ENCODE measurements around the gene MBD3L2. TPM values are rescaled to one million over a fixed set of nuclear protein-coding genes. Genes with fewer than 3 reads are reported as not detected.
"Not testable (repeated sequence)": the region's sequence is repeated elsewhere in the genome, so short reads cannot be mapped to it uniquely, and the experiment has no call there.

MBD3L2 gene
- not detected in 2 replicates for total RNA-seq

DNA sequence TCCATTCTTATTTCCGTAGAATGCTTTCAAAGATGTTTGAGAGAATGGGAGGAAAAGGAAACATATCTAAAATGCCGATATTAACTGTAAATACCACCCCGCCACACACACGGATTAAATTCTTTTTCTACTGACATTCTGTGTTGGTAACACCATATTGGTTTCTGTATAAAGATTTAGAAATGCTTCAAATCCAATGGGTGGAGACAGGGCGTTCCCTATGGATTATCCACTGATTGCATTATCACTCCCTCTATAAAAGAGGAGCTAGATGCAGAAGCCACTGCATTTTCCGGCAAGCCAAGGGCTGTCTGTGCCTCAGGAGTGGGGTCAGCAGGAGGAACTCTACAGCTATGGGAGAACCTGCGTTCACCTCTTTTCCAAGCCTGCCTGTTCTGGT lies at the start of gene MBD3L2:
Gene MBD3L2 (plus strand): TSS at position 301 of the 400 bp plus-strand sequence. CDS start 53 bp downstream, at position 354.
- not testable (repeated sequence) for DNase-seq (ENCODE audit: low read depth)

GRCh38 chr19:6999933-7000332 lies 49.2 kb upstream of the MBD3L2 start:
- H3K4me3 ChIP-seq (ENCODE audit: low read depth, low read length) = no peak overlapping the region
- TF ChIP-seq CTCF (IDR thresholded peaks at IDR 0.05; ENCODE audit: insufficient read depth, low read depth, low read length) = no peak
- DNase-seq (ENCODE audit: low read depth) = no peak

More for the DNA sequence above, at the start of gene MBD3L2:
- not testable (repeated sequence) for H3K4me3 ChIP-seq (ENCODE audit: low read depth, low read length)

GRCh38 chr19:7000333-7000732 lies 48.8 kb upstream of the MBD3L2 start:
- H3K4me3 ChIP-seq (ENCODE audit: low read depth, low read length) = no peak overlapping the region
- no peak for TF ChIP-seq CTCF (IDR thresholded peaks at IDR 0.05; ENCODE audit: insufficient read depth, low read depth, low read length)
- DNase-seq (ENCODE audit: low read depth) = no peak

GRCh38 chr19:7000816-7001215 lies 48.3 kb upstream of the MBD3L2 start:
- DNase-seq (ENCODE audit: low read depth) = no peak
- no peak for TF ChIP-seq CTCF (IDR thresholded peaks at IDR 0.05; ENCODE audit: insufficient read depth, low read depth, low read length)
- H3K4me3 ChIP-seq (ENCODE audit: low read depth, low read length) = no peak overlapping the region

- DNase-seq (ENCODE audit: low read depth) = peak; percentile 36
- peak; percentile 78 for TF ChIP-seq CTCF (IDR thresholded peaks at IDR 0.05; ENCODE audit: insufficient read depth, low read depth, low read length)
- no peak overlapping the region for H3K4me3 ChIP-seq (ENCODE audit: low read depth, low read length)
Observed at GRCh38 chr19:7004313-7004931, 44.7 kb upstream of the MBD3L2 start.

DNA sequence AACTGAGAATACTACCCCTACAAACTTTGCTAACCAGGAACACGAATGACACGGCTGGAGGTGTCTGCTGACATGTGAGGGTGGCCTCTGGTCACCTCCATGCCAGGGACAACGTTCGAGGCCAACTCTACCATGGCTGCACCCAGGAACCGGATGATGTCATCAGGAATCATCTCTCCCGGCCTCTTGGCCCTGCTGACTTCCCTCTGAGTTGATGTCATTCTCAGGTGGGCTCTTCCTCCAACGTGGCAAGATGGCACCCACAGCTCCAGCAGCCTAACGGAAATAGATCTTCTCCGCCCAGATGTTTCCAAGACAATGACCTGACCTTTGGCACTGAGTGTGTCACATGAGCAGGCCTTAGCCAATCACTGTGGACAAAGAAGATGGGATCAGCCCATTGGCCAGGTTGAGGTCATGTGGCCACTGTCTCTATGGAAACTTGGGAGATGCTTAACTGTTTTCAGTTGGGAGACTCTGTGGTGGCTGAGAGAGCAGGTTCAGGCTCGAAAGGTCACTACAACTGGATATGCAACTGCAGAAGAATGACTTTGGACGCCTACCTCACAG lies 42.9 kb upstream of the MBD3L2 start:
- DNase-seq (ENCODE audit: low read depth) = no peak
- TF ChIP-seq CTCF (IDR thresholded peaks at IDR 0.05; ENCODE audit: insufficient read depth, low read depth, low read length) = no peak
- H3K4me3 ChIP-seq (ENCODE audit: low read depth, low read length) = no peak overlapping the region

- TF ChIP-seq CTCF (IDR thresholded peaks at IDR 0.05; ENCODE audit: insufficient read depth, low read depth, low read length) = no peak
- DNase-seq (ENCODE audit: low read depth) = no peak
- H3K4me3 ChIP-seq (ENCODE audit: low read depth, low read length) = no peak overlapping the region
Observed at GRCh38 chr19:7007859-7008258, 41.3 kb upstream of the MBD3L2 start.
